HepG2 (cell line): ENCODE results near the gene ATG2A.

Experiments used
- CENPX ChIP-seq: sonication (generic); formaldehyde crosslinking; IDR thresholded peaks from 2 replicates; pipeline ENCODE4 v1.9.0; 2021; ENCODE audit warnings: mild to moderate bottlenecking, missing genetic modification reagents, moderate library complexity
- CHCHD3 ChIP-seq: sonication (generic); formaldehyde crosslinking; IDR thresholded peaks from 2 replicates; pipeline ENCODE4 v1.8.0; 2022; ENCODE audit warnings: mild to moderate bottlenecking, missing genetic modification reagents, moderate library complexity
- CHD2 ChIP-seq: IDR thresholded peaks from 2 replicates; pipeline ENCODE4 v1.6.1; 2011; ENCODE audit warnings: low read depth, low read length, improper control_type of control experiment
- NR2F1 ChIP-seq, 2 experiments: fragments of 450-650 bp in 1 of 2; formaldehyde crosslinking in 1 of 2; IDR thresholded peaks; 2 replicates each; pipeline versions ENCODE4 v1.5.0 to v1.6.1; 2016 to 2020; ENCODE audit warnings: mild to moderate bottlenecking in 1 of 2, missing compliant biosample characterization in 1 of 2, missing genetic modification reagents in 1 of 2, moderate library complexity in 1 of 2
- RAD21 ChIP-seq: fragments of 450-650 bp; formaldehyde crosslinking; IDR thresholded peaks from 2 replicates; pipeline ENCODE4 v1.5.0; 2020; ENCODE audit warnings: mild to moderate bottlenecking
- RBAK ChIP-seq: sonication (generic); formaldehyde crosslinking; IDR thresholded peaks from 2 replicates; pipeline ENCODE4 v1.5.1; 2020; ENCODE audit warnings: mild to moderate bottlenecking, missing genetic modification reagents
- RORA ChIP-seq: sonication (generic); formaldehyde crosslinking; IDR thresholded peaks from 2 replicates; pipeline ENCODE4 v1.5.0; 2020; ENCODE audit warnings: mild to moderate bottlenecking, missing genetic modification reagents, moderate library complexity
- ZNF3 ChIP-seq: IDR thresholded peaks from 2 replicates; pipeline ENCODE4 v1.7.0; 2017; ENCODE audit warnings: inconsistent platforms
- ZNF598 ChIP-seq: sonication (generic); formaldehyde crosslinking; IDR thresholded peaks from 2 replicates; pipeline ENCODE4 v1.5.1; 2020; ENCODE audit warnings: mild to moderate bottlenecking, missing genetic modification reagents, borderline replicate concordance
- TF ChIP-seq, protein P1 (sequence below): sonication (generic); formaldehyde crosslinking; IDR thresholded peaks from 2 replicates; pipeline ENCODE4 v1.5.0; 2020; ENCODE audit warnings: mild to moderate bottlenecking, missing genetic modification reagents, moderate library complexity
- TF ChIP-seq, protein P2 (sequence below): sonication (generic); formaldehyde crosslinking; IDR thresholded peaks from 2 replicates; pipeline ENCODE4 v1.5.1; 2020; ENCODE audit warnings: mild to moderate bottlenecking, missing genetic modification reagents, moderate library complexity

DNA sequence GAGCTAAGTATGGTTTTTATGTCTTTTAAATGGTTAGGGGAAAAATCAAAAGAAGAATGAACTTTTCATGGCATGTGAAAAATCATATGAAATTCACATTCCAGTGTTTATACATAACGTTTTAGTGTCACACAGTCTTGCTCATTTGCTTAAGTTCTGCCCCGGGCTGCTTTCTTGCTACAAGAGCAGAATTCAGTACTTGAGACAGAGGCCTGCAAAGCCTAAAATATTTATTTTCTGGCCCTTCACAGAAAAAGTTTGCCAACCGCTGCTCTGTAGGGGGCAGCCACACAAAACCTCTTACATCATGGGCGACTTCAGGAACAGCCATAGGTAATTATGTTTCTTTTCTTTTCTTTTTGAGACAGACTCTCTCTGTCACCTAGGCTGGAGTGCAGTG lies 1.0 kb upstream of the ATG2A start:
- TF ChIP-seq RBAK (CRISPR knock-in tag): no peak
- TF ChIP-seq CHCHD3 (CRISPR knock-in tag): no peak
- no peak for TF ChIP-seq ZNF598
- no peak for TF ChIP-seq CENPX (CRISPR knock-in tag)
- no peak for TF ChIP-seq CHD2
- no peak for TF ChIP-seq RAD21 (CRISPR knock-in tag)
- TF ChIP-seq ZNF3 (CRISPR knock-in tag): no peak
- TF ChIP-seq, protein P1, sequence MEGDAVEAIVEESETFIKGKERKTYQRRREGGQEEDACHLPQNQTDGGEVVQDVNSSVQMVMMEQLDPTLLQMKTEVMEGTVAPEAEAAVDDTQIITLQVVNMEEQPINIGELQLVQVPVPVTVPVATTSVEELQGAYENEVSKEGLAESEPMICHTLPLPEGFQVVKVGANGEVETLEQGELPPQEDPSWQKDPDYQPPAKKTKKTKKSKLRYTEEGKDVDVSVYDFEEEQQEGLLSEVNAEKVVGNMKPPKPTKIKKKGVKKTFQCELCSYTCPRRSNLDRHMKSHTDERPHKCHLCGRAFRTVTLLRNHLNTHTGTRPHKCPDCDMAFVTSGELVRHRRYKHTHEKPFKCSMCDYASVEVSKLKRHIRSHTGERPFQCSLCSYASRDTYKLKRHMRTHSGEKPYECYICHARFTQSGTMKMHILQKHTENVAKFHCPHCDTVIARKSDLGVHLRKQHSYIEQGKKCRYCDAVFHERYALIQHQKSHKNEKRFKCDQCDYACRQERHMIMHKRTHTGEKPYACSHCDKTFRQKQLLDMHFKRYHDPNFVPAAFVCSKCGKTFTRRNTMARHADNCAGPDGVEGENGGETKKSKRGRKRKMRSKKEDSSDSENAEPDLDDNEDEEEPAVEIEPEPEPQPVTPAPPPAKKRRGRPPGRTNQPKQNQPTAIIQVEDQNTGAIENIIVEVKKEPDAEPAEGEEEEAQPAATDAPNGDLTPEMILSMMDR: peak; percentile 55
- TF ChIP-seq RORA: no peak
- no peak for TF ChIP-seq NR2F1 (CRISPR knock-in tag; IDR thresholded peaks at IDR 0.05)
- TF ChIP-seq, protein P2, sequence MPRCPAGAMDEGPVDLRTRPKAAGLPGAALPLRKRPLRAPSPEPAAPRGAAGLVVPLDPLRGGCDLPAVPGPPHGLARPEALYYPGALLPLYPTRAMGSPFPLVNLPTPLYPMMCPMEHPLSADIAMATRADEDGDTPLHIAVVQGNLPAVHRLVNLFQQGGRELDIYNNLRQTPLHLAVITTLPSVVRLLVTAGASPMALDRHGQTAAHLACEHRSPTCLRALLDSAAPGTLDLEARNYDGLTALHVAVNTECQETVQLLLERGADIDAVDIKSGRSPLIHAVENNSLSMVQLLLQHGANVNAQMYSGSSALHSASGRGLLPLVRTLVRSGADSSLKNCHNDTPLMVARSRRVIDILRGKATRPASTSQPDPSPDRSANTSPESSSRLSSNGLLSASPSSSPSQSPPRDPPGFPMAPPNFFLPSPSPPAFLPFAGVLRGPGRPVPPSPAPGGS (CRISPR knock-in tag): no peak
